ENCODE results near the gene ZBTB25. TPM values are rescaled to one million over a fixed set of nuclear protein-coding genes. Genes with fewer than 3 reads are reported as not detected.

ZBTB25 gene
- total and polyA plus RNA-seq, 7 donors = 2.7 to 12.7 (median 10.8) TPM

DNA sequence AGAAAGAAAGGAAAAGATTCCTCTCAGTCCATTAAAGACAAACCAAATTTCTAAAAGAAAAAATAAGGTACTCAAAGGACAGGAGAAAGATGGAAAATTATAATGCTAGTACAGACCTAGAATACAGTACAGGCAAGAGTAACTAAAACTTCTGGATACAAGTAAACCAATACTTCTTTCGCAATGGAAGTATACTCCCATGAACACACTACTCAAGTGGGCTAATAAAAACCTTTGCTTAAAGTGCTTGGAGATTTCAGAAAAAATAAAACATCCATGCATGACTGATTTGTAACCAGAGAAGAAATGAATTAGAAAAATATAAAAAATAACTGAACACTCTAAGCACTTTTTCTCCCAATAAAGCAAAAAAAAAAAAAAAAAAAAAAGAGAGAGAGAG, 3.5 kb downstream of the ZBTB25 start:
- Histone ChIP-seq H3K9me3 (no peaks in the 10 kb centered on the region), H3K4me3 (no peak overlapping the region), H3K27me3 (ENCODE audit: insufficient read depth in 3 of 3, low read length in 2 of 3) (no peaks in the 10 kb centered on the region), H3K27ac (peak overlapping the region; percentile 99), H3K36me3 (ENCODE audit: insufficient read depth in 1 of 2, low read depth in 1 of 2) (peaks cover 0 to 15% of the 10 kb centered on the region in 2 donors), H3K4me1 (peaks cover 41% of the 10 kb centered on the region)
- DNase-seq = no peak
- intact Hi-C loops (cut with DNase I) = loop anchor here in 1 of 2 donors (10.0 kb wide), 1 partner anchor 155 kb away; no protein-coding TSS in a partner anchor
- 91 to 98% (median 97%) methylated on average over 1 of the region's 1 CpG for WGBS, 3 donors
- TF ChIP-seq, protein P1, sequence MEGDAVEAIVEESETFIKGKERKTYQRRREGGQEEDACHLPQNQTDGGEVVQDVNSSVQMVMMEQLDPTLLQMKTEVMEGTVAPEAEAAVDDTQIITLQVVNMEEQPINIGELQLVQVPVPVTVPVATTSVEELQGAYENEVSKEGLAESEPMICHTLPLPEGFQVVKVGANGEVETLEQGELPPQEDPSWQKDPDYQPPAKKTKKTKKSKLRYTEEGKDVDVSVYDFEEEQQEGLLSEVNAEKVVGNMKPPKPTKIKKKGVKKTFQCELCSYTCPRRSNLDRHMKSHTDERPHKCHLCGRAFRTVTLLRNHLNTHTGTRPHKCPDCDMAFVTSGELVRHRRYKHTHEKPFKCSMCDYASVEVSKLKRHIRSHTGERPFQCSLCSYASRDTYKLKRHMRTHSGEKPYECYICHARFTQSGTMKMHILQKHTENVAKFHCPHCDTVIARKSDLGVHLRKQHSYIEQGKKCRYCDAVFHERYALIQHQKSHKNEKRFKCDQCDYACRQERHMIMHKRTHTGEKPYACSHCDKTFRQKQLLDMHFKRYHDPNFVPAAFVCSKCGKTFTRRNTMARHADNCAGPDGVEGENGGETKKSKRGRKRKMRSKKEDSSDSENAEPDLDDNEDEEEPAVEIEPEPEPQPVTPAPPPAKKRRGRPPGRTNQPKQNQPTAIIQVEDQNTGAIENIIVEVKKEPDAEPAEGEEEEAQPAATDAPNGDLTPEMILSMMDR (IDR thresholded peaks at IDR 0.05) = no peak
- ATAC-seq = no peak

- ATAC-seq = no peak
These were observed 6.9 kb downstream of the ZBTB25 start for GRCh38 chr14:64496764-64497163.

GRCh38 chr14:64495252-64495651, 8.4 kb downstream of the ZBTB25 start:
- Histone ChIP-seq H3K9me3 (no peaks in the 10 kb centered on the region), H3K4me1 (peaks cover 22% of the 10 kb centered on the region), H3K4me3 (no peak overlapping the region), H3K27me3 (ENCODE audit: insufficient read depth in 3 of 3, low read length in 2 of 3) (no peaks in the 10 kb centered on the region), H3K27ac (no peak overlapping the region), H3K36me3 (ENCODE audit: insufficient read depth in 1 of 2, low read depth in 1 of 2) (peaks cover 0 to 22% of the 10 kb centered on the region in 2 donors)
- intact Hi-C loops (cut with DNase I) = no loop called here
- TF ChIP-seq, protein P1 (IDR thresholded peaks at IDR 0.05) = no peak
- no peak for DNase-seq
- ATAC-seq = no peak

More at GRCh38 chr14:64496764-64497163, 6.9 kb downstream of the ZBTB25 start:
- DNase-seq = no peak
- intact Hi-C loops (cut with DNase I) = no loop called here
- Histone ChIP-seq H3K4me1 (peaks cover 31% of the 10 kb centered on the region), H3K27me3 (ENCODE audit: insufficient read depth in 3 of 3, low read length in 2 of 3) (no peaks in the 10 kb centered on the region), H3K9me3 (no peaks in the 10 kb centered on the region), H3K4me3 (no peak overlapping the region), H3K36me3 (ENCODE audit: insufficient read depth in 1 of 2, low read depth in 1 of 2) (peaks cover 0 to 21% of the 10 kb centered on the region in 2 donors), H3K27ac (no peak overlapping the region)
- TF ChIP-seq, protein P1 (IDR thresholded peaks at IDR 0.05) = no peak

- Histone ChIP-seq H3K4me1 (peaks cover 12% of the 10 kb centered on the region), H3K4me3 (no peak overlapping the region), H3K27ac (no peak overlapping the region), H3K27me3 (ENCODE audit: insufficient read depth in 3 of 3, low read length in 2 of 3) (no peaks in the 10 kb centered on the region), H3K36me3 (ENCODE audit: insufficient read depth in 1 of 2, low read depth in 1 of 2) (peaks cover 0 to 34% of the 10 kb centered on the region in 2 donors), H3K9me3 (no peaks in the 10 kb centered on the region)
- WGBS, 3 donors = 89 to 95% (median 94%) methylated on average over 3 of the region's 3 CpGs
- TF ChIP-seq, protein P1 (IDR thresholded peaks at IDR 0.05) = no peak
- no peak for DNase-seq
- intact Hi-C loops (cut with DNase I) = no loop called here
- no peak for ATAC-seq
These were observed 10.2 kb downstream of the ZBTB25 start for GRCh38 chr14:64493455-64493854.

DNA sequence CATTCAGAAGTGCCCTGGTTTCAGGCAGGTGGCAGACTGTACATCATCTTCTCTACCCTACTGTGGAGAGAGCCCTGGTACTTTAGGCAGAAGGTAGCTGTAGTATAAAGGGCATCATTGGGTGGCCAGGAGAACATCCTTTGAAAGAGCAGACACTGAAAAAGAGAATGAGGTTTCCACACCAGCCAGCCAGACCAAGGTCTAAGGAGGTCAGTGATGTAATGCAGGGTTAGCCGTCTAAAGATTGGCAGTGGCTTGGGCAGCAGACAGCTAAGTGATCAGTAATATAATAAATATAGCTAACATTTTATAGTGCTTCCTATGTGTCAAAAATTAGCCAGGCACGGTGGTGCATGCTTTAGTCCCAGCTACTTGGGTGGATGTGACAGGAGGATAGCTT, 12.0 kb downstream of the ZBTB25 start:
- ATAC-seq (peak; percentile 62 to 84 (median 73)), DNase-seq (no peak)

More for the DNA sequence above, 12.0 kb downstream of the ZBTB25 start:
- intact Hi-C loops (cut with DNase I) = no loop called here
- Histone ChIP-seq H3K9me3 (no peaks in the 10 kb centered on the region), H3K36me3 (ENCODE audit: insufficient read depth in 1 of 2, low read depth in 1 of 2) (peaks cover 0 to 52% of the 10 kb centered on the region in 2 donors), H3K27me3 (ENCODE audit: insufficient read depth in 3 of 3, low read length in 2 of 3) (no peaks in the 10 kb centered on the region), H3K4me3 (no peak overlapping the region), H3K27ac (no peak overlapping the region), H3K4me1 (no peaks in the 10 kb centered on the region)
- TF ChIP-seq, protein P1 (IDR thresholded peaks at IDR 0.05) = no peak
- 36 to 56% (median 37%) methylated on average over 2 of the region's 2 CpGs for WGBS, 3 donors

Data from psoas muscle (tissue), 8 donors.